ELF-1 (cell line): ENCODE results near the gene PHLDB2.

Experiments used
- DNase-seq: peaks from one replicate; pipeline ENCODE4 v3.0.0-alpha.2; 2016; ENCODE audit warnings: low read depth, low spot score

PHLDB2 gene

DNA sequence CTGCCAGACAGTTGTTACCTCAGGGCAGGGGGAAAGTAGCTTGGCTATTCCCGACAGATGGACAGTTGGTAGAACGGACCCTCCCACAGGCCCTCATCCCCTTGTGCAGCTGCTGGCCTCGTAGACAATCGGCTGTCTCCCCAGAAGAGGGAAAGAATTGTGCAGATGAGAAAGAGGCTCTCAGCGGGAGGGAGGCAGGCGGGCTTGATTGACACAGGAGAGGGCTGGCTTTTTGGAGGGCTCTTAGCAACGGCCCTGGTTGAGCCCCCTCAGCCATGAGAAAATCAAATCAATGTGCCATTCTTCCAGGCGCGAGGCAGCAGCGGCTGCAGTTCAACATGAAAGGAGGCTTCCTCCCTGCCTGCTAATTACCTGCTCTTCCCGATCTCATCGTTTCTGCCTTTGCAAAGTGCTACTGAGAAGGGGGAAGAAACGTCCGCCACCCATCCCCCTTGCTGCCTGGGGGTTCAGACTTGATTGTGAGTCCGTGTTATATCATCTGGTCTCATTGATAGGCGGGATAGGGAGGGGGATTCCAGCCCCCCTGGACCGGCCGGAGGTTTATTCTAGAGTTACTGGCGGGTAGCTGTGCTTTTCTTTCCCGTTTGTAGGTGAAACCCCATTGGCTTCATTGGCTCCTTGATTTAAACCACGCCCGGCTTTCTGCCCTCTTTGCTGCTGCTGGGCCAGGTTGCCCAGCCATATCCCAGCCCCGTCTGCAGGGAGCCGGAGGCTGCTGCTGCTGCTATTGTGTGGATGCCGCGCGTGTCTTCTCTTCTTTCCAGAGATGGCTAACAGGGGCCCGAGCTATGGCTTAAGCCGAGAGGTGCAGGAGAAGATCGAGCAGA, 139.8 kb downstream of the PHLDB2 start, which contains the start of gene TAGLN3:
TSS of gene TAGLN3 (plus strand) at position 287 of the 848 bp plus-strand sequence. CDS start at position 788, 501 bp downstream.
- DNase-seq = peak; percentile 91

DNA sequence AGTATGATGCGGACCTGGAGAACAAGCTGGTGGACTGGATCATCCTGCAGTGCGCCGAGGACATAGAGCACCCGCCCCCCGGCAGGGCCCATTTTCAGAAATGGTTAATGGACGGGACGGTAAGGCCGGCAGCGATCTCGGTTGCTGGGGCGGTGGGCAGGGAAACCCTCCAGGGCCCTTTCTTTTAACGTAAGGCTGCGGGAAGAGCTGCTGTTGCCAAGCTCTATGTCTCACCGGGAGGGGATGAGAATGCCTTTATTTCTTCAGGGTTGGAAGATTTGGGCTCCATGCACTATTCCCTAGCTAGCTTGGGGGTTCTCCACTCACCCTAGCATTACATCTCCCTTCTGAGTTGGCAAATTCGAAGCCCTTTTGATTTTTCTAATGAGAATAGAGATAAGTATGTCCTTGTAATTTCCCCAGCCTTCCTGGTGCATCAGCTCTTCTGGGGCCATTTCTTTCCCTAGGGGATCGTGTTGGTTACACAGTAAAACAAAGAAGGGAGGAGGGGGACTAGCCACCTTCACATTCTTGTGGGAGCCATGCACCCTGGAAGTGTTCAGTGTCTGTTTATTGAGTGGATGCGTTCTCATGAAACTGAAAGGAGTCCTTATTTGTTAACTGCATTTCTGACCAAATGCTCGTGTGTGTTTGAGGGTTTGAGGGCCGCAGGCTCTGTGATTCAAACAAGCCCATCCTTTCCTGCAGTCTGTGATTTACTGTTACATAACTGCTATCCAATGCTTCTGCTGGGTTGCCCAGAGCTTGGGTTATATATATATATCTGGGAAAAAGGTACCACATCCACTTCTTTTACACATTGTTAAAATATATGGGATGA, 140.6 kb downstream of the PHLDB2 start:
- peak; percentile 13 for DNase-seq

DNA sequence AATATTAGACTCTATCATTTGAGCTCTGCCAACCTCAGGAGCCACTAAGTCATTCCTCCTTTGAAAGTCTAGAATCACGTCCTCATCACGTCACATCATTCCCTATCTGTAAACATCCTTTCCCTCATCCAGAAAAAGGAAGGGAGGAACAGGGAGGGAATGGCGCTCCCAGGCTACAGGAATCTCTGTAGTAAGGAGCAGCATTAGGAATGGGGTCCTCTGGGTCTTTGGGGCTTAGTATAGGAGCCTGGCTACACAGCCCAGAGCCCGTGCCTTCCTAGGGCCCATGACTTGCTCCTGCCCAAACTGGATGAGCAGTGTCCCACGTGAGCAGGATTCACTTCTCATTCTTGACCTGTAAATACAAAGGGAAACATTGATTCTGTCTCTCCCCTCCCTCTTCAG, 141.3 kb downstream of the PHLDB2 start:
- no peak for DNase-seq

DNA sequence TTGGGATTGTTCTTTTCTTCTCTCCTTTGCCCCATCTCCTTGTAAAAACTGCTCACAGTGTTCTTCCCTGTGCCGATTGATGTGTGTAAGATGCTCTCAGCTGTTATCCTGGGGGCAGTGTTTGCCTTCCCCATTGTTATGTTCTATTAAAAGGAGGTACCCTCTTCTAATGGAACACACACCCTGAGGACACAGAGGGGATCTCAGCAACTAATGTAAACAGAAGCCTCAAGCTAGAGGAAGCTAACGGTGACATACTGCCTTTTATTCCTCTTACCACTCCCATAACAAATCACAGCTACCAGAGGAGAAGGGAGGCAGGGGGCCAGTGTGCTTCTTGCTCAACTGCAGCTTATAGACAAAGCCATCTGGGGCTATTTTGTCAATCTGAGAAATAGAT, 141.9 kb downstream of the PHLDB2 start:
- peak; percentile 89 for DNase-seq

DNA sequence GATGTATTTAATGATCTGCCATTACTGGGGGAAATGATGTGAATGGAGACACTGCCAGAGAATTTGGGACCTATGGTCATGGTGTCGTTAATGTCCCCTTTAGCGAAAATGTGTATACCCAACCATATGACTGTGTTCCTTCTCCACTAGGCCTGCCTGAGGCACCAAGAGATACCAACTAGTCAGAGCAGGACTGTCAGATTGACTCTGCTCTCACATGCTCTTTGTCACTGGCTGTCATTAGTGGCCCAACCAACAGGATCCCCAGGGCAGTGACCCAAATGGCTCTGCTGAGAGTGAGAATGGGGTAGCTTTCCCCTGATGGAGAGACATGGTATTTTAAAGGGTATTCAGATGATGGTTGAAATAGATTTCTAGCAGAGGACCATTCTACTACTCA, 142.5 kb downstream of the PHLDB2 start:
- DNase-seq = peak; percentile 55

DNA sequence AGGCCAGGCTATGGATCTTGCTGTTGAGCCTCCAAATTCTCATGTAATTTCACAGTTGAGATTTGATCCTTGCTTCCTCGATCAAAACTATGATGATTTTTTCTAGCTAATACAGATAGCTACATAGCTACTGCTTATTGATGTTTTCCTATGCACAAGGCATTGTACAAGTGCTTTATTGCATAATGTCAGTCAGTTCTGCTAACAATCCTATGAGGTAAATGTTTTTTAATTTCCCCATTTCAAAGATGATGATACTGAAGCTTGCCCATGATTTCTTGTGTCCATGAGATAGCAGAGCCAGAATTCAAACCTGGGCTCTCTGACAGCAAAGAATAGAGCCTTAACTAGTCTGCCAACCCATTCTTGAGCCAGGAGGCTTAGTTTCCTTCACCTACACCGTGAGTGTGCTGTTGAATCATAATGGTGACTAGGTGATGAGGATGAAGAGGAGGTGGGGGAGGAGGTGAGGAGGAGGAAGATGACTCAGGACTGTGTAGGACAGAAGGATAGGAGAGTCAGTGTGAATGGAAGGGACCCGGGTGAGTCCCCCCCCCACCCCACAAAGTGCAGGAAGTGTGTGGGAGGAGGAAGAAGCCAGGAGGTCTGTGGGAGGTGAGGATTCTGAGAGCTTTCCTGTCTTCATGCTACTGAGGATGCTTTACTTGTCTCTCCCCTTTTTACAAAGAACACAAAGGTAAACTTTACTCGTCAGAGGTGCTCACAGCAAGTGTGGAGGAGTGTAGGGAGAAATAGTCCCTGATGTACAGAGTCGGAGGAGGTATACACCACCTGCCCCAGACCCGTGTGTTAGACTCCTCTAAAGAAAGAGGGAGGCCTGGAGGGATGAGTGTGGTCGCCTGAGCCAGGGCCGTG, 143.3 kb downstream of the PHLDB2 start:
- no peak for DNase-seq

DNA sequence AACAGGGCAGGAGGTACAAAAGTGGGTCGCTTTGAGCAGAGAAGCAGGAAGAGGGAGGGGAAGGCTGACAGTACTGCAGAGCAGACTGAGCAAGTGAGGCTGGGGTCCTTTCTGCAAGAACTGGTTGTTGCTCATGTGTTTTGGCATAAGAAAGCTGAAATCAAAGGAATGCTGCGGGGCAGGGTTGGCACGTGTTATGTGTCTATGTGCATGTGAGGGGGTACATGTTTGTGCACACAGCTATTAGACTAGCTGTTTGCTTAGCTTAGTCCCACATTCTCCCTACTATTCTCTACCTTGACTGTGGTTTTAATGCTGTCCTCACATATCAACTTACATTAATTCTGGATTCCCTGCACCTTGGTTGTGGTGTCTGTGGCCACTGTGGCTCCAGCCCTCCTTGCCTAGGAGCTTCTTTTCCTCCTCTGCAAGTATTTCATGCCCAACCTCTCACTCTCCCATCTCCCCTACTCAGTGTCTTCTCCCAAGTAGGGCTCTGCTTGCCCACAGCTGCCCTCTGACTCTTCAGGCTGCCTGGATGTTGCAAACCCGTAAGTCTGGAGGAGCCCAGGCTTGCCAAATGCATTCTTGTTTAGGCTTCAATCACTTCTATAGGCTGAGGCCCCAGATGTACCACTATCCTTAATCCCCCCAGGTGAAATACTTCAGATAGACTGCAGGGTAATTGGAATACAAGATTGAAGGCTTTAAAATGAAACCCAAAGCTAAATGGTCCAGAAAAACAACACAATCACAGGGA, 144.4 kb downstream of the PHLDB2 start:
- no peak for DNase-seq

DNA sequence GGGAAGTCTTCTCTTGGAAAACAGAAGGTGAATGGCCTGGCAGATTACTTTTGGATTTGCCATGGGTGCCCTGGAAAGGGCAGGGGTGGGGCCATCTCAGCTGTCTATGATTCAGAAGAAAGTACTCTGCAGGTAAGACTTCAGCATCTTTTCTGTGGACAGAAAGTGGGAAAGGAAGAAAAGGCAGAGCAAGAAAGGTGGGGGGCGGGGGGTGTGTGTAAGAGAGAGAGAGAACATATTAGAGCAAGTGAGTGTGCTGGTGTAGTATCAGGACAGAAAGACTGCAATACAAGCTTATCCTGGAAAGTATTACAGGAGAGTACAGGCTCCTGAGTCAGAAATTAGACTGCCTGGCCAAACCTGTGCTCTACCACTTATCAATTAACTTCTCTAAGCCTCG, 145.1 kb downstream of the PHLDB2 start:
- no peak for DNase-seq

DNA sequence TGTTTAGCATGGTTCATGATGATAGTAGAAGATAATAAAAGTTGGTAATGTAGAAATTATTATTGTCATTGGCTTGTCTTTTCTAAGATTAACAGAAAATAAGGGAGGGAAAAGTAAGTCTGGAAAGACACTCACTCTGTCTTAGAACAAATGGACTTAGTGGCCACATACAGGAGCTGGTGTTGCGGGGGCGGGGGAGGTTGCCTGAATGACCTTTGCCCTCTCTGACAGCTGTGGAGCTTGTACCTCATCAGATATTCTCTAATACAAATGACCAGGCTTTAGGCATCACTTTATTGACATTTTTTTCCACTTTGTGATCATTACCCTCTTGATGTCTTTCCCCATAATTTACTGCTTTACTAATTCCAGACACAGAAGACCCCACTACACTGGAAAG, 145.6 kb downstream of the PHLDB2 start:
- no peak for DNase-seq

DNA sequence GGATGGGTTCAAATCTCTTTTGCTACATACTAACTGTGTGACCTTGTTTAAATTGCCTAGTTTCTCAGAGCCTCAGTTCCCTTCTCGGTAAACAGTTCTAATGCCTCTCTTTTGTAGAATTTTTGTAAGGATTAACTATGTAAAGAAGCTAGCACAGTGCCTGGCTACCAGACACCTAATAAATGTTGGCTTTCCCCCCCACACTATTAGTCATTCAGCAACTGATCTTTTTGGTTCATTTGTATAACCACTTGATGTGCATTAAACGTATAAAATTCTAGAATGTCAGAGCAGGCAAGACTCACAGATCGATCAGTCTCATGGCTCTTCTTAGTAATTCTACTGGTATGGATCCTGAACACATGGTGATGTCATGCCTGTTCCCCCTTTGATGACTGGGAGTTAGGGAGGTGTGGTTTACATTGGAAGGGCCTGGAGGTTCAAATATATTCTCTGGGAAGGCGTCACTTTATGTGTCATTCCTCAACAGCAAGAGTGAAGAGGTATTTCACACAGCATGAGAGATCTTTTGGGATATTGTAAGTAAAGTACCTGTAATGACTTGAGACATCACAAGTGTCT, 146.1 kb downstream of the PHLDB2 start:
- no peak for DNase-seq

DNA sequence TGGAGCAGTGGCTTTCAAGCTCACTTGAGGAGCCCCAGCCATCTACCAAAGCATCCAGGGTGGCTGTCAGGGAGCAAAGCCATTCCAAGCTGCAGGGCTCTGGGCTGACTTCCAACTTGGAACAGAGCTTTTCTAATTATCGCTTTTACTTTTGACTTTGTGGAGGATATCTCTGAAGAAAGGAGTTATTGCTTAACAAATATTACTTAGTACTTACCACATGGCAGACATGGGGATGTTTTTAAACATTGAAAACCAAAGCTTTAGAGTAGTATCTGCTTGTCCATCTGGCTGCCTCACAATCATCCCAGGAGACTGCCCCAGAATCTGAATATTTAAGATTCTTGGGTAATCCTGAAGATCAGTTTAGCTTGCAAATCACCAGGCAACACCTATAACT, 148.6 kb downstream of the PHLDB2 start:
- DNase-seq = peak; percentile 43

DNA sequence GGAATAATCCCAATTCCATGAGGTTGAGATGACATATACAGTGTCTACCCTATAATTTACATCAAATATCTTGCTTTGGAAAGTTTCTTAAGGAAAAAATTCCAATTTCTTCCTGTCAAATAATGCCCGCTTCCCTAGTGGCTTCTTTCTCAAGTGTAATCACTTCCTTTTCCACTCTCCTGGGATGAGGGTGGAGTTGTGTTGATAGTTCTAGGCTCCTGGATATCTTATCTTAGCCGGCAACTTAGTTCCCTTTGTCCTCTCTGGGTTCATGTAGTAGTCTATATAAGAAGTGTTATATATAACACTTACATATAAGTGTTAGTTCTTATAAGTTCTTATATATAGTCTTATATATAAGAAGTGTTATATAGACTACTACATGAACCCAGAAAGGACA, 150.6 kb downstream of the PHLDB2 start:
- no peak for DNase-seq

DNA sequence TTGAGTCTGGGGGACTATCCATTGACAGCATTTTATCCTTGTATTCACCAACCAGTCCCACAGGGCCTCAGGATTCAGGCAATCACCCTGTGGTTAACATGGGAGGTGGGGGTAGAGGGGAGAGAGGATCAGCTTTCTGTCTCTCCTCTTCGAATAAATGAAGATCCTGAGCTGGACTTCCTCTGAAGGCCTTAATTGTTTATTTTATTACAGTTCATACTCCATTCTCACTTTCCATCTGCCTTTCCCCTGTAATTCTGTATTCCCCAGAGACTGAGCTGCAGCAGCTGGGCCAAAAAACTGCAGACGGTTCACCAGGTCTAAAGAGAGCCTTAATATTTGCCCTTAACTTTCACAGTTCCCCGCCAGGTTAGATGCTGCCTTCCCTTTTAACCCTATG, 151.6 kb downstream of the PHLDB2 start:
- no peak for DNase-seq

DNA sequence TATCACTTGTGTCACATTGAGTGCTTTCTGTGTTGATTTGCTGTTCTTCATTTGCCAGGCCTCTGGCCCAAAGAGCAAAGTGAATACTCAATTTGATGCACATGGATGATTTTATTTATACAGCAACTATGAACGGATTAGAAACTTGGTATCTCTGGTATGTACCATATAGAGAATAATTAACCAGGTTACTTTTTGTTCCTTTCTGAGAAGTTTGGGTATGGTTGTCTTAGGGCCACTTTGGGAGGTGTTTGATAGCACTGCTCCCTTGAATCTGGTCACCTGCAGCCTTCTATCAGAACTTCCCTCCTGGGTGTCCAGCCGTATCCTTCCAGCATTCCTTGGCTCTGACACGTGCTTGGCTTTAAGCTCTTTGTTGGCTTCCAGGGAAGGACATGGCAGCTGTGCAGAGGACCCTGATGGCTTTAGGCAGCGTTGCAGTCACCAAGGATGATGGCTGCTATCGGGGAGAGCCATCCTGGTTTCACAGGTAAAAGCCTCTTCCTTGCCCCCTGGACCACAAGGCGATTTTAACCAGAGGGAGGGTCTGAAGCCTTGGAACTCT, 152.4 kb downstream of the PHLDB2 start:
- DNase-seq = no peak

DNA sequence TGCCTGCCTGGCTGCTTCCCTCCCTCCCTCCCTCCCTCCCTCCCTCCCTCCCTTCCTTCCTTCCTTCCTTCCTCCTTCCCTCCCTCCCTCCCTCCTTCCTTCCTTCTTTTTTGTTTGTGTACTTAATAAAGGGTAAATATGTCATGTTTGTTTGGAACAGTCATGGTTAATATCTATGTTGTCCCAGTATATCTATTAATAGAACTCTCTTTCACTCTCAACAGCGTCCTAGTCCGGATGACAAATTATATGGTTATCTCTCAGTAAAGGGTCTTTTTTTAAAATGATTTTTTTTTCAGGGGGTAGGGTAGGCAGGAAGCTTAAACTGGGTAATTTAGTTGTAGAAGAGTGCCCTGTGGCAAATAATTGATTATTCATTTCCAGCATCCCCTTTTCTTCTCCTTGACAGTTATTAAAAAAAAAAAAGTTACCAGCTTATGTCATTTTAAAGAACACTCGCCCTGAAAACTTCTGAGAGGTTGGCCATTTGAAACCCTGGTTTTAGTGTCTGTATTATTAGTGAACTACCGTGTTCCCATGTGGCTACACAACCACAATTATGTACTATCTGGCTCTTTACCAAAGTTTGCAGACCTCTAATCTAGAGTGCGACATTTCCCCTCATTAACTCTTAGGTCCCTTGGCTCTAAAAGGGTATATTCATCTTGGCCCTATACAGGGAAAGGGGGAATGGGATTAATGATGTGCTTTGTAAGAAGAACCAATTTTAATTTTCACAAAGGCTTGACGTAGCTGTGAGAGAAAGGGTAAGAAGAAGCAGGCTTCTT, 153.3 kb downstream of the PHLDB2 start:
- no peak for DNase-seq

DNA sequence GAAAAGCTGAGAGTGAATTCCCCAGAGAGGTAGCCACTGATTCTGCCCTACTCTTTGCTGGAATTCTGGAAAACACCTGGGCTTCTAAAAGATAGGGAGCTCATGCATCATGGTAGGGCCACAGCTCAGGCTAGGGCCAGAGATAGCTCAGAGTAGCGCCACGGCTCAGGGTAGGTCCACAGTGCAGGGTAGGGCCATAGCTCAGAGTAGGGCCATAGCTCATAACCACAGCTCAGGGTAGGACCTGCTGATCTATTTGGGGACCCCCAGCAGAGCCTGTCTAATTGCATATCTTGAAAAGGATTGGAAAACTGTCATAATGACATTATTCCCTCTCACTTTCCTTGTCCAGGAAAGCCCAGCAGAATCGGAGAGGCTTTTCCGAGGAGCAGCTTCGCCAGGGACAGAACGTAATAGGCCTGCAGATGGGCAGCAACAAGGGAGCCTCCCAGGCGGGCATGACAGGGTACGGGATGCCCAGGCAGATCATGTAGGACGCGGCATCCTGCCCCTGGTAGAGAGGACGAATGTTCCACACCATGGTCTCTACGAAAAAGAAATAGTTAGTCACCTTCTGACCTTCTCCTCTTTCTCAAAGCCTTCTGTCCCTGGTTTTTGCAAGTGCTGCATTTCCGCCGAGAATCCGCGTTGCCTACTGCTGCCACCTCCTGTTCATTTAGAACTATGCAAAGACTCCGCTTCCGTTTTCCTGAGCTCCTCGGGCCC, 154.2 kb downstream of the PHLDB2 start:
- peak; percentile 77 for DNase-seq

DNA sequence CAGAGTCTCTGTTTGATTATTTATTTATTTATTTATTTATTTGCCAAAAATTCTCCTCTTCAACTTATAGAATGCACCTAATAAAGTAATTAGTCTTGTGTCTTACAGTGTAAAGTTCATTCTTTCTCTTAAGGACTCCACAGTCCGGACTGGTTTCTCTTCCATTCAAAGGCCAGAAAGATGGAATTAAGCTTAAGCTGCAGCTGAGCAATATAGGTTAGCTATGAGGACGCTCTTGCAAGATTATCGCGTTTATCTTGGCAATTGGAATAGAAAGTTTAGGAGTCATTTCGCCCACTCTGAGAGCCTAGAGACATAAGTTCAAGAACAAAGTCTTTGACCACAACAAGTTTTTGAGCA, 154.7 kb downstream of the PHLDB2 start:
- DNase-seq = no peak

DNA sequence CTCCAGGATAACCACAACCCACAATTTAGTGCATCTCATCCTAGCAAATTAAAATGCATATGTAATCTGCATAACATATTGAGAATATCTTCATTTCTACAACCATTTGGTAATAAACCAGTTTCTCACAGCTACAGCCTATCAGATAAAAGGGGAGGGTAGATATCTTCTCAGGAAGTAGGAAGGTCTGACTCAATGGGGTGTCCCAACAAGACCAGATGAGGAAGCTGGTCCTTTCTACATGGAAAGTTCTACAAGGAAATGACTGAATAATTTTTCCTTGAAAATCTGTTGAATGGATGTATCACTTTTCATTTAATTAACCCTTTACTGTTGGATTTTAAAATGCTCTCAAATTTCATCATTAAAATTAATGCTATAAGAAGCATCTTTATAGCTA, 158.0 kb downstream of the PHLDB2 start:
- no peak for DNase-seq

DNA sequence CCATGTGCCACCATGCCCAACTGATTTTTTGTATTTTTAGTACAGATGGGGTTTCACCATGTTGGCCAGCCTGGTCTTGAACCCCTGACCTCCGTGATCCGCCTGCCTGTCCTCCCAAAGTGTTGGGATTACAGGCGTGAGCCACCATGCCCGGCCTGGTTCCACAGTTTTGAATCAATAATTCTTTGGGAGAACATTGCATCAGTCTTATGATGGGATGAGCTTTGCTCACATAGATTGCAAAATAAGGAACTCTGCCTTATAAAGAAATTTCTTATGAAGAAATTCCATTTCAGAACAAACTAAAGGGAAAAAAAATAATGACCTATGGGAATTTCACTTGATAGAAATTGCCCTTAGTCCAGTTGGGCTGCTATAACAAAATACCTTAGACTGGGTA, 159.6 kb downstream of the PHLDB2 start:
- no peak for DNase-seq
